ENCODE results near the gene NRCAM.
A peak's percentile ranks its signal among the peaks of the same experiment; 100 is the strongest.

NRCAM gene

DNA sequence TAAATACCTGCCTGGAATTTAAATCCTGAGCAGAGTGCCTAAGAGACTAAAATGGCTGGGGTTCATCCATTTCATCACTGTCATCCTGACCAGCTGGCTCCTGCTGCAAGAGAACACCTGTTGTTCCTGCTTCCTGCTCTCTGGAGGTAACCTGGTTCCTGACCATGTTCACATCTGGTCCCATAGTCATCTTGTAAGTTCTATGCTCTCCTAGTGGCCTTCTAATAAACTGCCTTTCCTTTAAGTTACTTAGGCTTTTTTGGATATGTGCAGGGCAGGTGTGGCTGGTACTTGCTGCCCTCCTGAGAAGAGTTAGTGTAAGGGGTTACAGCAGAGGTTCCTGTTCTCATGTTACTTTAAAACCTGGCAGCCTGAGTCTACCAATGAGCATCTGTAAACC, 80.0 kb downstream of the NRCAM start:
- no peak overlapping the region for H3K4me3 ChIP-seq (ENCODE audit: low read depth, low read length)
- H3K4me1 ChIP-seq (ENCODE audit: control insufficient read depth, insufficient read depth, low read length) = no peaks in the 10 kb centered on the region
- H3K9me3 ChIP-seq (ENCODE audit: control insufficient read depth, insufficient read depth, low read depth, low read length) = no peaks in the 10 kb centered on the region
- no peak for TF ChIP-seq ZNF624 (tag by site-specific recombination; IDR thresholded peaks at IDR 0.05)
- no peak for TF ChIP-seq AEBP2 (tag by site-specific recombination; IDR thresholded peaks at IDR 0.05; ENCODE audit: borderline replicate concordance)
- TF ChIP-seq, protein P1, sequence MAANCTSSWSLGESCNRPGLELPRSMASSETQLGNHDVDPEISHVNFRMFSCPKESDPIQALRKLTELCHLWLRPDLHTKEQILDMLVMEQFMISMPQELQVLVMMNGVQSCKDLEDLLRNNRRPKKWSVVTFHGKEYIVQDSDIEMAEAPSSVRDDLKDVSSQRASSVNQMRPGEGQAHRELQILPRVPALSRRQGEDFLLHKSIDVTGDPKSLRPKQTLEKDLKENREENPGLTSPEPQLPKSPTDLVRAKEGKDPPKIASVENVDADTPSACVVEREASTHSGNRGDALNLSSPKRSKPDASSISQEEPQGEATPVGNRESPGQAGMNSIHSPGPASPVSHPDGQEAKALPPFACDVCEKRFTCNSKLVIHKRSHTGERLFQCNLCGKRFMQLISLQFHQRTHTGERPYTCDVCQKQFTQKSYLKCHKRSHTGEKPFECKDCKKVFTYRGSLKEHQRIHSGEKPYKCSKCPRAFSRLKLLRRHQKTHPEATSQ (tag by site-specific recombination; IDR thresholded peaks at IDR 0.05) = no peak
- TF ChIP-seq SCRT2 (tag by site-specific recombination; IDR thresholded peaks at IDR 0.05) = peak; percentile 78
- no peak for TF ChIP-seq ZNF433 (tag by site-specific recombination; IDR thresholded peaks at IDR 0.05; ENCODE audit: low read depth)
- TF ChIP-seq ZNF510 (tag by site-specific recombination; IDR thresholded peaks at IDR 0.05; ENCODE audit: insufficient replicate concordance) = no peak
- no peaks in the 10 kb centered on the region for H3K36me3 ChIP-seq (ENCODE audit: control insufficient read depth in 2 of 2, insufficient read depth in 1 of 2, low read length in 2 of 2)
- CTCF ChIA-PET = no interaction called here
- POLR2A ChIA-PET = no interaction called here
- H3K27ac ChIP-seq (ENCODE audit: extremely low read depth, low read depth, low read length) = no peak overlapping the region

DNA sequence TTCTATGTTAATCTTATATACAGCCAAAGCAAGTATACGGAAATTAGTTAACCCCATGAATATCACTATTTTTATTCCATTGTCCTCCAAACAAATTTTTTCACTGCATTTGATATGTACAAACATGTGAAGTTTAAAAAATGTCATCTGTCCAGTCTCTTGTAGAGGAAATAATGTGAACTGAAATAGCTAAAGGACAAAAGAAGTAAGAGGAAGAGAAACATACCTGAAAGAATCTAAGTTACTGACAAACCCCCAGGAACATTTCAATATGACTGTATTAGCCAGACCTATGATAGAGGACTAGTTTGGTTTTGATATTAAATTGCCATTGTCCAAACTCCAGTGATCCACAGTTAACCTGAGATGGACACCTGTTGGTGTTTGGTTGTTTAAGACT, 80.6 kb downstream of the NRCAM start:
- H3K4me3 ChIP-seq (ENCODE audit: low read depth, low read length) = no peak overlapping the region
- POLR2A ChIA-PET = no interaction called here

GRCh38 chr7:108374899-108375298, 81.3 kb downstream of the NRCAM start:
- CTCF ChIA-PET = interaction anchor here (1.0 kb wide), 1 partner anchor 10 kb away, joined by 5 read pairs; no protein-coding TSS in a partner anchor
- Histone ChIP-seq H3K4me1 (ENCODE audit: control insufficient read depth, insufficient read depth, low read length) (no peaks in the 10 kb centered on the region), H3K27ac (ENCODE audit: extremely low read depth, low read depth, low read length) (no peak overlapping the region), H3K9me3 (ENCODE audit: control insufficient read depth, insufficient read depth, low read depth, low read length) (no peaks in the 10 kb centered on the region), H3K4me3 (ENCODE audit: low read depth, low read length) (no peak overlapping the region), H3K36me3 (ENCODE audit: control insufficient read depth in 2 of 2, insufficient read depth in 1 of 2, low read length in 2 of 2) (no peaks in the 10 kb centered on the region)
- POLR2A ChIA-PET = no interaction called here
- TF ChIP-seq, protein P2, sequence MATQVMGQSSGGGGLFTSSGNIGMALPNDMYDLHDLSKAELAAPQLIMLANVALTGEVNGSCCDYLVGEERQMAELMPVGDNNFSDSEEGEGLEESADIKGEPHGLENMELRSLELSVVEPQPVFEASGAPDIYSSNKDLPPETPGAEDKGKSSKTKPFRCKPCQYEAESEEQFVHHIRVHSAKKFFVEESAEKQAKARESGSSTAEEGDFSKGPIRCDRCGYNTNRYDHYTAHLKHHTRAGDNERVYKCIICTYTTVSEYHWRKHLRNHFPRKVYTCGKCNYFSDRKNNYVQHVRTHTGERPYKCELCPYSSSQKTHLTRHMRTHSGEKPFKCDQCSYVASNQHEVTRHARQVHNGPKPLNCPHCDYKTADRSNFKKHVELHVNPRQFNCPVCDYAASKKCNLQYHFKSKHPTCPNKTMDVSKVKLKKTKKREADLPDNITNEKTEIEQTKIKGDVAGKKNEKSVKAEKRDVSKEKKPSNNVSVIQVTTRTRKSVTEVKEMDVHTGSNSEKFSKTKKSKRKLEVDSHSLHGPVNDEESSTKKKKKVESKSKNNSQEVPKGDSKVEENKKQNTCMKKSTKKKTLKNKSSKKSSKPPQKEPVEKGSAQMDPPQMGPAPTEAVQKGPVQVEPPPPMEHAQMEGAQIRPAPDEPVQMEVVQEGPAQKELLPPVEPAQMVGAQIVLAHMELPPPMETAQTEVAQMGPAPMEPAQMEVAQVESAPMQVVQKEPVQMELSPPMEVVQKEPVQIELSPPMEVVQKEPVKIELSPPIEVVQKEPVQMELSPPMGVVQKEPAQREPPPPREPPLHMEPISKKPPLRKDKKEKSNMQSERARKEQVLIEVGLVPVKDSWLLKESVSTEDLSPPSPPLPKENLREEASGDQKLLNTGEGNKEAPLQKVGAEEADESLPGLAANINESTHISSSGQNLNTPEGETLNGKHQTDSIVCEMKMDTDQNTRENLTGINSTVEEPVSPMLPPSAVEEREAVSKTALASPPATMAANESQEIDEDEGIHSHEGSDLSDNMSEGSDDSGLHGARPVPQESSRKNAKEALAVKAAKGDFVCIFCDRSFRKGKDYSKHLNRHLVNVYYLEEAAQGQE (tag by site-specific recombination; IDR thresholded peaks at IDR 0.05) = no peak
- TF ChIP-seq ZFHX2 (tag by site-specific recombination; conservative IDR thresholded peaks at IDR 0.05) = no peak
- no peak for TF ChIP-seq SP7 (tag by site-specific recombination; IDR thresholded peaks at IDR 0.05)
- TF ChIP-seq BCL11A (tag by site-specific recombination; IDR thresholded peaks at IDR 0.05; ENCODE audit: low read depth) = no peak
- no peak for TF ChIP-seq EGR2 (tag by site-specific recombination; IDR thresholded peaks at IDR 0.05; ENCODE audit: low read depth)
- TF ChIP-seq ZNF302 (tag by site-specific recombination; IDR thresholded peaks at IDR 0.05; ENCODE audit: low read depth) = no peak
- TF ChIP-seq ZNF670 (tag by site-specific recombination; IDR thresholded peaks at IDR 0.05; ENCODE audit: low read depth) = no peak
- TF ChIP-seq ELK4 (IDR thresholded peaks at IDR 0.05; ENCODE audit: borderline replicate concordance, low read depth, low read length) = no peak
- no peak for TF ChIP-seq ZNF768 (tag by site-specific recombination; IDR thresholded peaks at IDR 0.05)
- TF ChIP-seq ZNF501 (tag by site-specific recombination; IDR thresholded peaks at IDR 0.05) = no peak
- TF ChIP-seq SP3 (tag by site-specific recombination; IDR thresholded peaks at IDR 0.05) = no peak
- no peak for TF ChIP-seq ZNF792 (tag by site-specific recombination; IDR thresholded peaks at IDR 0.05)
- no peak for TF ChIP-seq KLF8 (tag by site-specific recombination; IDR thresholded peaks at IDR 0.05)
- no peak for TF ChIP-seq KLF16 (tag by site-specific recombination; IDR thresholded peaks at IDR 0.05)
- TF ChIP-seq HIC1 (tag by site-specific recombination; IDR thresholded peaks at IDR 0.05) = no peak

More for the DNA sequence above, 80.6 kb downstream of the NRCAM start:
- Histone ChIP-seq H3K9me3 (ENCODE audit: control insufficient read depth, insufficient read depth, low read depth, low read length) (no peaks in the 10 kb centered on the region), H3K36me3 (ENCODE audit: control insufficient read depth in 2 of 2, insufficient read depth in 1 of 2, low read length in 2 of 2) (no peaks in the 10 kb centered on the region), H3K4me1 (ENCODE audit: control insufficient read depth, insufficient read depth, low read length) (no peaks in the 10 kb centered on the region), H3K27ac (ENCODE audit: extremely low read depth, low read depth, low read length) (no peak overlapping the region)
- no peak for TF ChIP-seq MYNN (tag by site-specific recombination; IDR thresholded peaks at IDR 0.05; ENCODE audit: borderline replicate concordance)
- no peak for TF ChIP-seq ZNF571 (tag by site-specific recombination; IDR thresholded peaks at IDR 0.05)
- TF ChIP-seq ZNF350 (tag by site-specific recombination; IDR thresholded peaks at IDR 0.05) = no peak
- CTCF ChIA-PET = no interaction called here
